SH-SY5Y (cell line): ENCODE results near the gene BPI.

ENCODE experiments used
- GATA2 ChIP-seq: IDR thresholded peaks from 2 replicates; pipeline ENCODE4 v1.6.1; 2011; ENCODE audit warnings: mild to moderate bottlenecking, low read depth, low read length
- GATA3 ChIP-seq: IDR thresholded peaks from 2 replicates; pipeline ENCODE4 v1.6.1; 2011; ENCODE audit warnings: low read depth, mild to moderate bottlenecking, low read length, moderate library complexity

GRCh38 chr20:38350879-38351775, 47.2 kb downstream of the BPI start:
- TF ChIP-seq GATA2 (no peak), GATA3 (no peak)
